HEK293 (cell line): ENCODE measurements around the gene SURF1.
"Not testable (repeated sequence)": the region's sequence is repeated elsewhere in the genome, so short reads cannot be mapped to it uniquely, and the experiment has no call there.

Source experiments
- CTCF ChIA-PET: fragments of 350-600 bp; formaldehyde crosslinking; extraction: SDS; loops from one replicate; lab custom pipeline; 2021; ENCODE audit warnings: antibody characterized with exemption; lab: Yijun Ruan, JAX
- POLR2A ChIA-PET: fragments of 300-600 bp; formaldehyde crosslinking; extraction: SDS; loops from one replicate; lab custom pipeline; 2020; ENCODE audit warnings: antibody characterized with exemption, inconsistent platforms; lab: Yijun Ruan, JAX
- H3K27ac ChIP-seq: fragments of 200-500 bp; sonication (Bioruptor generic); 2 replicates; pipeline ENCODE4 v1.5.1; 2014; ENCODE audit warnings: low read depth, low read length, control low read depth, inconsistent platforms; ENCODE audit errors: extremely low read depth
- H3K36me3 ChIP-seq, 2 experiments: fragments of 200-500 bp in 1 of 2; sonication (Bioruptor generic) in 1 of 2; 1 replicate in 1 of 2; 2 replicates in 1 of 2; pipeline ENCODE4 v1.5.1; 2014 to 2017; ENCODE audit warnings: inconsistent platforms in 2 of 2, low read length in 2 of 2; ENCODE audit not compliant: control insufficient read depth in 2 of 2, insufficient read depth in 1 of 2
- H3K4me1 ChIP-seq: fragments of 200-500 bp; sonication (Bioruptor generic); 2 replicates; pipeline ENCODE4 v1.5.1; 2014; ENCODE audit warnings: mild to moderate bottlenecking, low read length, inconsistent platforms; ENCODE audit not compliant: control insufficient read depth, insufficient read depth
- H3K4me3 ChIP-seq: 2 replicates; pipeline ENCODE4 v1.5.1; 2011; ENCODE audit warnings: low read depth, mild to moderate bottlenecking, control low read depth, low read length, moderate library complexity
- H3K9me3 ChIP-seq: fragments of 200-500 bp; sonication (Bioruptor generic); 2 replicates; pipeline ENCODE4 v1.5.1; 2014; ENCODE audit warnings: low read depth, low read length, inconsistent platforms; ENCODE audit not compliant: control insufficient read depth, insufficient read depth
- GLIS1 ChIP-seq: fragments of 450-650 bp; formaldehyde crosslinking; IDR thresholded peaks from 2 replicates; pipeline ENCODE4 v1.5.1; 2016; ENCODE audit warnings: missing biosample characterization, missing genetic modification characterization
- KLF8 ChIP-seq: fragments of 450-650 bp; formaldehyde crosslinking; IDR thresholded peaks from 2 replicates; pipeline ENCODE4 v1.5.1; 2016; ENCODE audit warnings: missing biosample characterization, missing genetic modification characterization
- WT1 ChIP-seq: fragments of 450-650 bp; formaldehyde crosslinking; IDR thresholded peaks from 2 replicates; pipeline ENCODE4 v1.5.1; 2016; ENCODE audit warnings: missing biosample characterization, missing genetic modification characterization
- ZBTB20 ChIP-seq: fragments of 450-650 bp; formaldehyde crosslinking; IDR thresholded peaks from 2 replicates; pipeline ENCODE4 v1.5.1; 2016; ENCODE audit warnings: missing biosample characterization, missing genetic modification characterization
- ZFP41 ChIP-seq: fragments of 450-650 bp; formaldehyde crosslinking; IDR thresholded peaks from 2 replicates; pipeline ENCODE4 v1.5.1; 2016; ENCODE audit warnings: missing biosample characterization, missing genetic modification characterization, borderline replicate concordance
- ZNF121 ChIP-seq: fragments of 450-650 bp; formaldehyde crosslinking; IDR thresholded peaks from 2 replicates; pipeline ENCODE4 v1.5.1; 2016; ENCODE audit warnings: missing biosample characterization, missing genetic modification characterization
- ZNF174 ChIP-seq: fragments of 450-650 bp; formaldehyde crosslinking; IDR thresholded peaks from 2 replicates; pipeline ENCODE4 v1.5.0; 2017; ENCODE audit warnings: missing biosample characterization, mild to moderate bottlenecking, missing genetic modification characterization
- ZNF175 ChIP-seq: fragments of 450-650 bp; formaldehyde crosslinking; IDR thresholded peaks from 2 replicates; pipeline ENCODE4 v1.5.1; 2016; ENCODE audit warnings: missing biosample characterization, missing genetic modification characterization
- ZNF184 ChIP-seq: fragments of 450-650 bp; IDR thresholded peaks from 2 replicates; pipeline ENCODE4 v1.5.1; 2018; ENCODE audit warnings: missing biosample characterization, mild to moderate bottlenecking, missing genetic modification characterization
- ZNF23 ChIP-seq: fragments of 450-650 bp; formaldehyde crosslinking; IDR thresholded peaks from 2 replicates; pipeline ENCODE4 v1.5.1; 2016; ENCODE audit warnings: missing biosample characterization, missing genetic modification characterization, borderline replicate concordance
- ZNF548 ChIP-seq: fragments of 450-650 bp; formaldehyde crosslinking; IDR thresholded peaks from 2 replicates; pipeline ENCODE4 v1.5.1; 2016; ENCODE audit warnings: missing biosample characterization, missing genetic modification characterization
- ZNF610 ChIP-seq: fragments of 450-650 bp; formaldehyde crosslinking; IDR thresholded peaks from 2 replicates; pipeline ENCODE4 v1.5.1; 2016; ENCODE audit warnings: missing biosample characterization, missing genetic modification characterization, borderline replicate concordance
- ZSCAN23 ChIP-seq: fragments of 450-650 bp; formaldehyde crosslinking; IDR thresholded peaks from 2 replicates; pipeline ENCODE4 v1.5.1; 2016; ENCODE audit warnings: missing biosample characterization, missing genetic modification characterization
- TF ChIP-seq, protein P1 (sequence below): fragments of 450-650 bp; formaldehyde crosslinking; IDR thresholded peaks from 2 replicates; pipeline ENCODE4 v1.5.0; 2017; ENCODE audit warnings: missing biosample characterization, missing genetic modification characterization, borderline replicate concordance
- TF ChIP-seq, protein P2 (sequence below): fragments of 450-650 bp; formaldehyde crosslinking; IDR thresholded peaks from 2 replicates; pipeline ENCODE4 v1.5.1; 2016; ENCODE audit warnings: missing biosample characterization, missing genetic modification characterization
- TF ChIP-seq, protein P3 (sequence below): fragments of 450-650 bp; formaldehyde crosslinking; IDR thresholded peaks from 2 replicates; pipeline ENCODE4 v1.5.1; 2017; ENCODE audit warnings: missing biosample characterization, missing genetic modification characterization
- TF ChIP-seq, protein P4 (sequence below): fragments of 450-650 bp; formaldehyde crosslinking; IDR thresholded peaks from 2 replicates; pipeline ENCODE4 v1.5.1; 2016; ENCODE audit warnings: missing biosample characterization, missing genetic modification characterization
- TF ChIP-seq, protein P5 (sequence below): fragments of 450-650 bp; formaldehyde crosslinking; IDR thresholded peaks from 2 replicates; pipeline ENCODE4 v1.5.1; 2016; ENCODE audit warnings: missing biosample characterization, missing genetic modification characterization

SURF1 gene

DNA sequence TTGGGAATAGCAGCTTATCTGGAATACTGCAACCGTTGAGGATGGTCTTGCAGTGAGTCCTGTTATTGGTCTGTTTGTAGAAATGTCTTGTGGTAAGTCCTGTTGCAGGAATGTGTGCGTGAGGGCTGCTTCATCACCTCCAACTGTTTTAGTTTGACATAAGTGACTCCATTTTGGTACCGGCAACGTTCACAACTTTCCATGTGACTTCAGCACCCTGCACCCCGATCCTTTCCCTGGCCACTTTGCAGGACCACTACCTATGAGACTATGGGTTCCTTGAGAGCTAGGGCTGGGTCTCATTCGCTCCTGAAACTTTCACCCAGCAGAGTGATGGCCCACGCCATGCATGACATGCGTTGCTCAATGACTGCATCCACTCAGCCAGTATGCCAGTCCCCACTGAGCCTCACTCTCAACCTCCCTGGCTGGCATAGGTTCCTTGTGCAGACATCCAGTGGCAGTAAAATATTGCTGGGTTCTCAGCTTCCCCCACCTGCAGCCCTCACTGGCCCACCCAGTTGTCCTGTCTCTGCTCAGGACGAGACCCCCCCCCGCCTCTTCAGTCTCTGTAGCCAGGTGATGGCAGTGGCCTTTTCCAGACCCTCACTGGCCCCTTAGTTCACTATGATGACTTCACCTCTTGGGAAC lies 28.3 kb downstream of the SURF1 start:
- no peak for TF ChIP-seq ZNF175 (tag by site-specific recombination)
- CTCF ChIA-PET: interaction anchor here (0.7 to 8.9 kb wide), 5 partner anchors 89 to 178 kb away, joined by 3 to 159 read pairs (median 40); no protein-coding TSS in a partner anchor

DNA sequence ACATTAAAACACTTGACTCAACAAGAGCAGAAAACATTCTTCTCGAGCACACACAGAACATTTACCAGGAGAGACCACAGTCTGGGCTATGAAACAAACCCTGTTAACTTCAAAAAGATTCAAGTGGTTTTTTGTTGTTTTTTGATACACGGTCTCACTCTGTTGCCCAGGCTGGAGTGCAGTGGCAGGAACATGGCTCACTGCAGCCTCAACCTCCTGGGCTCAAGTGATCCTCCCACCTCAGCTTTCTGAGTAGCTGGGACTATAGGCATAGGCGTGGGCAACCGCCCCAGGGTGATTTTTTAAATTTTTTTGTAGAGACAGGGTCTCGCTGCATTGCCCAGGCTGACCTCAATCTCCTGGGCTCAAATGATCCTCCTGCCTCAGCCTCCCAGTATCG lies 29.3 kb downstream of the SURF1 start:
- H3K27ac ChIP-seq, H3K9me3 ChIP-seq, POLR2A ChIA-PET, H3K4me3 ChIP-seq, H3K4me1 ChIP-seq: not testable (repeated sequence)
- CTCF ChIA-PET: interaction anchor here (4.3 to 8.9 kb wide), 3 partner anchors 88 to 146 kb away, joined by 40 to 159 read pairs (median 48); no protein-coding TSS in a partner anchor
- peaks cover 4 to 24% of the 10 kb centered on the region in 2 experiments; a peak in 2 of 3 replicates for H3K36me3 ChIP-seq

More for the DNA sequence above, 28.3 kb downstream of the SURF1 start:
- Histone ChIP-seq H3K36me3 (peaks cover 4 to 33% of the 10 kb centered on the region in 2 experiments; a peak in 2 of 3 replicates), H3K4me3 (no peak overlapping the region), H3K9me3 (no peaks in the 10 kb centered on the region), H3K4me1 (no peaks in the 10 kb centered on the region), H3K27ac (no peak overlapping the region)
- POLR2A ChIA-PET: interaction anchor here (3.1 kb wide), 1 partner anchor 142 kb away, joined by 19 read pairs; no protein-coding TSS in a partner anchor

DNA sequence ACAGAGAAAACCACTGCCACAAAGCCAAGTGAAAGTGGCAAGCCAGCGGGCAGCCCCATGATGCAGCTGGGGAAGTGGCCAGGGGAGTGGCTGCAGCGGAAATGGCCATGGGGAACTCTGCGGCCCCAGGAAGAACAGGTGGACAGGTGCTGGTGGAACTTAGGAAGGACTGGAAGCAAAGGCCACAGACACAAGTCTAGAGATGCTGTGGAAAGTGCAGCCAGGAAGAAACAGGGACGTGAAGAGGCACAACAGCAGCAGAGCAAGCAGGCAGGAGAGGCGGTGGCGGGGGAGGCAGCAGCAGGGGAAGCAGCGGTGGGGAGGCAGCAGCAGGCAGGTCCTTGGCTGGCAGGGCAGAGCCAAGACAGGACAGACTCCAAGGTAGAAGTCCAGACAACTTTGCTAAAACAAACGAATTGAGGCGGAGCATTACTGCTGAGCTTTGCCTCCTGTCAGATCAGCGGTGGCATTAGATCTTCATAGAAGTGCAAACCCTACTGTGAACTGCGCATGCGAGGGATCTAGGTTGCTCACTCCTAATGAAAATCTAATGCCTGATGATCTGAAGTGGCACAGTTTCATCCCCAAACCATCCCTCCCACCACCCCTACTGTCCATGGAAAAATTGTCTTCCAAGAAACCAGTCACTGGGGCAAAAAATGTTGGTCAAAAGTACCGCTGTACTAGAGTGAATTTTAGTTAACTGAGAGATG lies 32.1 kb downstream of the SURF1 start:
- ChIA-PET POLR2A (no interaction called here), CTCF (interaction anchor here (0.6 to 2.2 kb wide), 2 partner anchors 136 to 159 kb away, joined by 3 to 8 read pairs; no protein-coding TSS in a partner anchor)

DNA sequence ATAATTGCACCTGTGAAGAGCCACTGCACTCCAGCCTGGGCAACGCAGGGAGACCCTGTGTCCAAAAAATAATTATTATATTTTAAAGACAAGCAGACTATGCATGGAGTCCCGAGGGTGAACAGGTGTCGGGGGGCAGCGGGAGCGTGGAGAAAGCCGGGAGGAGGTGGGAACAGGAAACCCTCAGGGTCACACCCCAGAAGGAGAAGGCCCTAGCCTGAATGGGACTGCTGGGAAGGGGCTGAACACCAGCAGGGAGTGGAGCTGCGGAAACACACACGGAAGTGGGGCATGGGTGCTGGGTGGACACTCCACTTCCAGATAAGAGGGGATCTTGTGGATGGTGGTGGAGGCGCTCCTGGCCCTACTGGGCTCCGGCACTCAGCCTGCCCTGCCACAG lies 33.1 kb downstream of the SURF1 start:
- H3K9me3 ChIP-seq: no peaks in the 10 kb centered on the region
- H3K27ac ChIP-seq: no peak overlapping the region
- H3K4me1 ChIP-seq: no peaks in the 10 kb centered on the region
- H3K36me3 ChIP-seq: no peaks in the 10 kb centered on the region
- H3K4me3 ChIP-seq: no peak overlapping the region
- ChIA-PET CTCF (interaction anchor here (0.6 to 1.3 kb wide), 4 partner anchors 8 to 176 kb away, joined by 3 to 6 read pairs (median 4); no protein-coding TSS in a partner anchor), POLR2A (interaction anchor here (0.6 kb wide), 1 partner anchor 11 kb away, joined by 3 read pairs; no protein-coding TSS in a partner anchor)
- TF ChIP-seq ZFP41: no peak
- TF ChIP-seq, protein P1, sequence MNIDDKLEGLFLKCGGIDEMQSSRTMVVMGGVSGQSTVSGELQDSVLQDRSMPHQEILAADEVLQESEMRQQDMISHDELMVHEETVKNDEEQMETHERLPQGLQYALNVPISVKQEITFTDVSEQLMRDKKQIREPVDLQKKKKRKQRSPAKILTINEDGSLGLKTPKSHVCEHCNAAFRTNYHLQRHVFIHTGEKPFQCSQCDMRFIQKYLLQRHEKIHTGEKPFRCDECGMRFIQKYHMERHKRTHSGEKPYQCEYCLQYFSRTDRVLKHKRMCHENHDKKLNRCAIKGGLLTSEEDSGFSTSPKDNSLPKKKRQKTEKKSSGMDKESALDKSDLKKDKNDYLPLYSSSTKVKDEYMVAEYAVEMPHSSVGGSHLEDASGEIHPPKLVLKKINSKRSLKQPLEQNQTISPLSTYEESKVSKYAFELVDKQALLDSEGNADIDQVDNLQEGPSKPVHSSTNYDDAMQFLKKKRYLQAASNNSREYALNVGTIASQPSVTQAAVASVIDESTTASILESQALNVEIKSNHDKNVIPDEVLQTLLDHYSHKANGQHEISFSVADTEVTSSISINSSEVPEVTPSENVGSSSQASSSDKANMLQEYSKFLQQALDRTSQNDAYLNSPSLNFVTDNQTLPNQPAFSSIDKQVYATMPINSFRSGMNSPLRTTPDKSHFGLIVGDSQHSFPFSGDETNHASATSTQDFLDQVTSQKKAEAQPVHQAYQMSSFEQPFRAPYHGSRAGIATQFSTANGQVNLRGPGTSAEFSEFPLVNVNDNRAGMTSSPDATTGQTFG (tag by site-specific recombination): no peak
- TF ChIP-seq GLIS1: no peak
- TF ChIP-seq, protein P2, sequence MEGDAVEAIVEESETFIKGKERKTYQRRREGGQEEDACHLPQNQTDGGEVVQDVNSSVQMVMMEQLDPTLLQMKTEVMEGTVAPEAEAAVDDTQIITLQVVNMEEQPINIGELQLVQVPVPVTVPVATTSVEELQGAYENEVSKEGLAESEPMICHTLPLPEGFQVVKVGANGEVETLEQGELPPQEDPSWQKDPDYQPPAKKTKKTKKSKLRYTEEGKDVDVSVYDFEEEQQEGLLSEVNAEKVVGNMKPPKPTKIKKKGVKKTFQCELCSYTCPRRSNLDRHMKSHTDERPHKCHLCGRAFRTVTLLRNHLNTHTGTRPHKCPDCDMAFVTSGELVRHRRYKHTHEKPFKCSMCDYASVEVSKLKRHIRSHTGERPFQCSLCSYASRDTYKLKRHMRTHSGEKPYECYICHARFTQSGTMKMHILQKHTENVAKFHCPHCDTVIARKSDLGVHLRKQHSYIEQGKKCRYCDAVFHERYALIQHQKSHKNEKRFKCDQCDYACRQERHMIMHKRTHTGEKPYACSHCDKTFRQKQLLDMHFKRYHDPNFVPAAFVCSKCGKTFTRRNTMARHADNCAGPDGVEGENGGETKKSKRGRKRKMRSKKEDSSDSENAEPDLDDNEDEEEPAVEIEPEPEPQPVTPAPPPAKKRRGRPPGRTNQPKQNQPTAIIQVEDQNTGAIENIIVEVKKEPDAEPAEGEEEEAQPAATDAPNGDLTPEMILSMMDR: no peak
- no peak for TF ChIP-seq ZNF23 (tag by site-specific recombination)
- TF ChIP-seq, protein P3, sequence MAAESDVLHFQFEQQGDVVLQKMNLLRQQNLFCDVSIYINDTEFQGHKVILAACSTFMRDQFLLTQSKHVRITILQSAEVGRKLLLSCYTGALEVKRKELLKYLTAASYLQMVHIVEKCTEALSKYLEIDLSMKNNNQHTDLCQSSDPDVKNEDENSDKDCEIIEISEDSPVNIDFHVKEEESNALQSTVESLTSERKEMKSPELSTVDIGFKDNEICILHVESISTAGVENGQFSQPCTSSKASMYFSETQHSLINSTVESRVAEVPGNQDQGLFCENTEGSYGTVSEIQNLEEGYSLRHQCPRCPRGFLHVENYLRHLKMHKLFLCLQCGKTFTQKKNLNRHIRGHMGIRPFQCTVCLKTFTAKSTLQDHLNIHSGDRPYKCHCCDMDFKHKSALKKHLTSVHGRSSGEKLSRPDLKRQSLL (tag by site-specific recombination): no peak
- TF ChIP-seq, protein P4, sequence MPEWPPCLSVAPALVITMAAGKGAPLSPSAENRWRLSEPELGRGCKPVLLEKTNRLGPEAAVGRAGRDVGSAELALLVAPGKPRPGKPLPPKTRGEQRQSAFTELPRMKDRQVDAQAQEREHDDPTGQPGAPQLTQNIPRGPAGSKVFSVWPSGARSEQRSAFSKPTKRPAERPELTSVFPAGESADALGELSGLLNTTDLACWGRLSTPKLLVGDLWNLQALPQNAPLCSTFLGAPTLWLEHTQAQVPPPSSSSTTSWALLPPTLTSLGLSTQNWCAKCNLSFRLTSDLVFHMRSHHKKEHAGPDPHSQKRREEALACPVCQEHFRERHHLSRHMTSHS: no peak
- TF ChIP-seq ZSCAN23 (tag by site-specific recombination): no peak
- TF ChIP-seq ZNF174 (tag by site-specific recombination): no peak
- no peak for TF ChIP-seq KLF8
- no peak for TF ChIP-seq ZNF610 (tag by site-specific recombination)
- TF ChIP-seq ZNF548 (tag by site-specific recombination): no peak
- TF ChIP-seq, protein P5, sequence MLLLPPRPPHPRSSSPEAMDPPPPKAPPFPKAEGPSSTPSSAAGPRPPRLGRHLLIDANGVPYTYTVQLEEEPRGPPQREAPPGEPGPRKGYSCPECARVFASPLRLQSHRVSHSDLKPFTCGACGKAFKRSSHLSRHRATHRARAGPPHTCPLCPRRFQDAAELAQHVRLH: no peak
- TF ChIP-seq ZNF121 (tag by site-specific recombination): no peak

More for the DNA sequence above, 32.1 kb downstream of the SURF1 start:
- no peak for TF ChIP-seq ZBTB20 (tag by site-specific recombination)
- no peak for TF ChIP-seq WT1 (tag by site-specific recombination)
- no peak for TF ChIP-seq ZNF184
- H3K27ac ChIP-seq: no peak overlapping the region
- no peak overlapping the region for H3K4me3 ChIP-seq
- no peaks in the 10 kb centered on the region for H3K9me3 ChIP-seq
- H3K36me3 ChIP-seq: no peaks in the 10 kb centered on the region
- no peaks in the 10 kb centered on the region for H3K4me1 ChIP-seq
